Left lung (tissue), 10 donors: ENCODE results near the gene FREM2. TPM values are rescaled to one million over a fixed set of nuclear protein-coding genes. Genes with fewer than 3 reads are reported as not detected.

Experiments
- ATAC-seq: fragments of 200-7000 bp; cut with Tn5 transposase; one replicate; pipeline ENCODE4 v1.9.1; 2020; ENCODE audit warnings: moderate library complexity
- DNase-seq, 4 donors: peaks; one replicate each; pipeline ENCODE4 v3.0.0-alpha.2; 2013 to 2020
- H3K27ac ChIP-seq, 2 donors: fragments of 200-600 bp; sonication (generic) in 1 of 2; one replicate each; pipeline versions ENCODE4 v1.5.0 to v1.8.0; 2020 to 2021
- H3K27me3 ChIP-seq, 2 donors: fragments of 200-600 bp; sonication (generic) in 1 of 2; one replicate each; pipeline versions ENCODE4 v1.5.0 to v1.8.0; 2020 to 2021
- H3K36me3 ChIP-seq, 2 donors: fragments of 200-600 bp; sonication (generic) in 1 of 2; one replicate each; pipeline versions ENCODE4 v1.5.0 to v1.8.0; 2020 to 2021
- H3K4me1 ChIP-seq, 2 donors: fragments of 200-600 bp; one replicate each; pipeline ENCODE4 v1.8.0; 2021
- H3K4me3 ChIP-seq, 2 donors: fragments of 200-600 bp; sonication (generic) in 1 of 2; one replicate each; pipeline versions ENCODE4 v1.5.0 to v1.8.0; 2020 to 2021; ENCODE audit warnings: mild to moderate bottlenecking in 1 of 2
- H3K9me3 ChIP-seq, 2 donors: fragments of 200-600 bp; sonication (generic) in 1 of 2; one replicate each; pipeline versions ENCODE4 v1.5.0 to v1.8.0; 2020 to 2021
- intact Hi-C, 2 donors: fragments of 100-400 bp; cut with DNase I; formaldehyde crosslinking; loops; one replicate each; pipeline versions ENCODE4 v1.11.2 to v1.14.2; 2022
- polyA plus RNA-seq, 6 donors: library from polyadenylated mRNA; unstranded; fragments of 120-200 nt; gene quantifications; one replicate each; pipeline ENCODE4 v1.2.1, GENCODE V29; 2013; ENCODE audit not compliant: insufficient read length in 6 of 6
- total RNA-seq, 2 donors: library from RNA; stranded (reverse); fragmentation: NEBNext Ultra II Directional; extraction: Animal tissue kit (Norgen Biotek cat#: 25700); gene quantifications; one replicate each; pipeline ENCODE4 v1.2.1, GENCODE V29; 2021
- TF ChIP-seq, protein P1 (sequence below), 2 donors: fragments of 200-600 bp; sonication (generic) in 1 of 2; IDR thresholded peaks; one replicate each; pipeline versions ENCODE4 v1.5.0 to v1.8.0; 2021; ENCODE audit warnings: antibody characterized with exemption in 2 of 2
- donor health status: DM: no; HTN: yes; CAD: no.
- donor health status: DM: no; HTN: no; CAD: no.

FREM2 gene
- total and polyA plus RNA-seq, 8 donors: 12.4 to 54.1 (median 43.4) TPM

DNA sequence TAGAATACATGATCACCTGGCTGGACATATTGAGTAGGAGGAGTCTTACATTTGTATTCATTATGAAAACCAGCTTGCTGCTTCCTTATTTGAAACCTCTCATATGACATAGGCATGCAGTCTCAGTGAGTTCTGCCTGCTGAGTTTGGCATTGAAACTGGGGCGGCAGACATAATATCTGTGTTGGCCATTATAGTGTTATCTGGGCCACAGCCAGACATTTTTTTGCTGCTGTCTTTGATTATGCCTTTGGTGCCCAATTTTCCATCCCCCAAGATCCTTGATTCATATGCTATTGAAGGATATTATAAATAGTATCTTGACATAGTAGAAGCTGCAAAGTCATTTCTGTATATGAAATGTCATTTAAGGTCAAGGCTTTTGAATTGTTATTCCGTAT, 15.8 kb downstream of the FREM2 start:
- H3K4me1 ChIP-seq: no peaks in the 10 kb centered on the region
- ATAC-seq: no peak
- no peak overlapping the region for H3K4me3 ChIP-seq
- H3K27me3 ChIP-seq: no peaks in the 10 kb centered on the region
- TF ChIP-seq, protein P1, sequence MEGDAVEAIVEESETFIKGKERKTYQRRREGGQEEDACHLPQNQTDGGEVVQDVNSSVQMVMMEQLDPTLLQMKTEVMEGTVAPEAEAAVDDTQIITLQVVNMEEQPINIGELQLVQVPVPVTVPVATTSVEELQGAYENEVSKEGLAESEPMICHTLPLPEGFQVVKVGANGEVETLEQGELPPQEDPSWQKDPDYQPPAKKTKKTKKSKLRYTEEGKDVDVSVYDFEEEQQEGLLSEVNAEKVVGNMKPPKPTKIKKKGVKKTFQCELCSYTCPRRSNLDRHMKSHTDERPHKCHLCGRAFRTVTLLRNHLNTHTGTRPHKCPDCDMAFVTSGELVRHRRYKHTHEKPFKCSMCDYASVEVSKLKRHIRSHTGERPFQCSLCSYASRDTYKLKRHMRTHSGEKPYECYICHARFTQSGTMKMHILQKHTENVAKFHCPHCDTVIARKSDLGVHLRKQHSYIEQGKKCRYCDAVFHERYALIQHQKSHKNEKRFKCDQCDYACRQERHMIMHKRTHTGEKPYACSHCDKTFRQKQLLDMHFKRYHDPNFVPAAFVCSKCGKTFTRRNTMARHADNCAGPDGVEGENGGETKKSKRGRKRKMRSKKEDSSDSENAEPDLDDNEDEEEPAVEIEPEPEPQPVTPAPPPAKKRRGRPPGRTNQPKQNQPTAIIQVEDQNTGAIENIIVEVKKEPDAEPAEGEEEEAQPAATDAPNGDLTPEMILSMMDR (IDR thresholded peaks at IDR 0.05): no peak
- no peaks in the 10 kb centered on the region for H3K36me3 ChIP-seq
- no peak for DNase-seq
- no peaks in the 10 kb centered on the region for H3K9me3 ChIP-seq
- H3K27ac ChIP-seq: no peak overlapping the region
- intact Hi-C loops: no loop called here

DNA sequence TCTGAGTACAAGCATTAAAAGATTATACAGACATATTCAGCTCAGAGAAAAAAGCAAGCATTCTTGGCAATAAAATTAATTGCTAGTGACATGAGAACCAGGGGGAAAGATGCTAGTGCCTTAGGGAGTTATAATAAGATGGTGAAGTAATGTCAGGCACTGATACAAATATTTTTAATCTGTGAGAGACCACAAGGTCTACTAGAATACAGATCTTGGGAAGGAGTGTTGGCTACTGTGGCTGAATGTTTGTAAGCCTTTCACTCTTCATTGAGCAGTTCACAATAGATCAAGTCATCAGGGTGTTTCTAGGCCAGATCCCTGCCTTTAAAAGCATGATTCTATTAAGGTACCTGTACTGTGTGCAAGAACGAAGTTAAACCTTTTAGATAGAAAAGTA, 16.4 kb downstream of the FREM2 start:
- H3K4me3 ChIP-seq: no peak overlapping the region
- H3K4me1 ChIP-seq: no peaks in the 10 kb centered on the region
- no peak for DNase-seq
- H3K36me3 ChIP-seq: no peaks in the 10 kb centered on the region
- TF ChIP-seq, protein P1 (IDR thresholded peaks at IDR 0.05): no peak
- H3K27me3 ChIP-seq: no peaks in the 10 kb centered on the region
- H3K9me3 ChIP-seq: no peaks in the 10 kb centered on the region
- intact Hi-C loops: no loop called here
- ATAC-seq: no peak
- no peak overlapping the region for H3K27ac ChIP-seq

DNA sequence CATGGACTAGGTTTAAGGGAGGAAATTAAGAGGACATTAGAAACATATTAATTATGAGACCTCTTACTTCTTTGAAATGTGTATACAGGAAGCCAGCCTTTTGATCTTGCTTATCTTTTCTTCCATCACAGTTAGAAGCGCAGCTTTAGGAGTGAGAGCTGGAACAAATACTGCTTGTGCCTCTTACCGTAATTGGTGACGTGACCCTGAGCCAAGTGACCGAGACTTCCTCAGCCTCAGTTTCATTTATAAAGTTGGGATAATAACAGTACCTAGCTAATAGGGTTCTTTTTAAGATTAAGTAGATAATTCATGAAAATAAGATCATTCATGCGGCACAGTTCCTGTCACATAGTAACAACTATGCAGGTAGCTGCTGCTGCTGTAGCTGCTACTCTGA, 18.5 kb downstream of the FREM2 start:
- Histone ChIP-seq H3K27ac (no peak overlapping the region), H3K27me3 (no peaks in the 10 kb centered on the region), H3K36me3 (no peaks in the 10 kb centered on the region), H3K4me1 (no peaks in the 10 kb centered on the region), H3K4me3 (no peak overlapping the region), H3K9me3 (no peaks in the 10 kb centered on the region)
- intact Hi-C loops: no loop called here
- TF ChIP-seq, protein P1 (IDR thresholded peaks at IDR 0.05): no peak
- ATAC-seq: peak; percentile 67
- DNase-seq: no peak

DNA sequence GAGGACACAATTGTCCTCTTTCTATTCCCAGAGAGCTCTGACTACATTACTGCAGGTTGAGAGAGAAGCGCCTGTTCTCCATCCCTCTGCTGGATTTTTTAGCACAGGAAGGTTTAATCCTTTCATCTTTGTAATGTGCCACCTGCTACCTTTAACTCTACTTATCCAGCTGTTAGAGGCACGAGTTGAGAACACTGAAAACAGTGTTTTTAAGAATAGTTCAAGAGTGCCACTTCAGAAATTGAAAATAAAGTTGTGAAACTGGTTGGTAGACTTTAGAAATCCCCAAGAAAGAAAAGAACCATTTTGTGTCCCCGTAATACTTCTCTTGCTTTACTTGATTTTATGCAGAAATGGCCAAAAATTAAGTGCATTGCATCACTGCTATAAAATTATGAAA, 20.6 kb downstream of the FREM2 start:
- ATAC-seq (peak; percentile 62), DNase-seq (peak in 1 of 4 donors; percentile 59)
- Histone ChIP-seq H3K27me3 (no peaks in the 10 kb centered on the region), H3K27ac (peak overlapping the region in 1 of 2 donors; percentile 54), H3K4me1 (no peaks in the 10 kb centered on the region), H3K4me3 (no peak overlapping the region), H3K36me3 (no peaks in the 10 kb centered on the region), H3K9me3 (no peaks in the 10 kb centered on the region)
- TF ChIP-seq, protein P1 (IDR thresholded peaks at IDR 0.05): no peak
- intact Hi-C loops: no loop called here

DNA sequence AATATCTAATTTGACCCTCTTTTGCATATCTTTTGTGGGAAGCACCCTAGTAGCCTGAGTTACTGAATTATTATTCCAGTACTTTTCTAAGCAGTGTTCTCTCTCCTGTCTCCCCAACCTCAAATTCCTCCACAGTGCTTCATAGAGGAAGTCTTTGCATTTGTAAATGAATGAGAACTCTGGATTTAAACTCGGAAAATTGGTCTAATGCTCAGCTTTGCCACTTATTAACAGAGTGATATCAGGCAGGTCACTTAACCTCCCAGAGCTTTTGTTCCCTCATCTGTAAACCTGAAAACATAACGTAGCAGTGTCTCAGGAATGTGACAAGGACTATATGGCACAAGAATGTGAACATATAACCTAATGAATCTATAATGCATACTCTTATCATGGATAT, 26.2 kb downstream of the FREM2 start:
- no peaks in the 10 kb centered on the region for H3K27me3 ChIP-seq
- DNase-seq: no peak
- TF ChIP-seq, protein P1 (IDR thresholded peaks at IDR 0.05): no peak
- H3K9me3 ChIP-seq: no peaks in the 10 kb centered on the region
- intact Hi-C loops: no loop called here
- no peak for ATAC-seq
- H3K4me1 ChIP-seq: no peaks in the 10 kb centered on the region
- no peak overlapping the region for H3K27ac ChIP-seq
- no peaks in the 10 kb centered on the region for H3K36me3 ChIP-seq
- no peak overlapping the region for H3K4me3 ChIP-seq
